ENCODE measurements around the gene PPIC. TPM values are rescaled to one million over a fixed set of nuclear protein-coding genes. Genes with fewer than 3 reads are reported as not detected.

Gene PPIC
- total RNA-seq, 1 donor from 2014 or later = 51.9 TPM

GRCh38 chr5:123007182-123007581, 29.3 kb downstream of the PPIC start:
- Histone ChIP-seq H3K9me3 (ENCODE audit: insufficient read depth, low read depth, low read length) (no peaks in the 10 kb centered on the region), H3K4me2 (ENCODE audit: low read length) (no peak overlapping the region), H3K9ac (ENCODE audit: low read length) (no peak overlapping the region), H4K20me1 (ENCODE audit: insufficient read depth, low read length) (no peaks in the 10 kb centered on the region), H3K36me3 (ENCODE audit: insufficient read depth, low read length) (no peaks in the 10 kb centered on the region), H2AFZ (ENCODE audit: low read depth, low read length) (no peak overlapping the region), H3K27ac (ENCODE audit: low read depth, low read length) (no peak overlapping the region), H3K79me2 (ENCODE audit: insufficient read depth, low read length) (no peaks in the 10 kb centered on the region), H3K4me3 (ENCODE audit: insufficient read depth, low read depth, low read length) (no peak overlapping the region), H3K27me3 (ENCODE audit: insufficient read depth, low read length) (no peaks in the 10 kb centered on the region), H3K4me1 (ENCODE audit: insufficient read depth, low read length) (no peaks in the 10 kb centered on the region)
- no peaks in the 10 kb centered on the region for H3K27me3 Mint-ChIP-seq (ENCODE audit: low read depth, unreplicated experiment)
- peaks cover 14% of the 10 kb centered on the region for H3K36me3 Mint-ChIP-seq (ENCODE audit: low read depth, unreplicated experiment)
- H3K27ac Mint-ChIP-seq (ENCODE audit: unreplicated experiment) = no peak overlapping the region
- TF ChIP-seq CTCF (IDR thresholded peaks at IDR 0.05; ENCODE audit: insufficient read depth, low read depth, low read length) (no peak), EZH2 (IDR thresholded peaks at IDR 0.05; ENCODE audit: insufficient read depth, low read length) (no peak)
- DNase-seq (ENCODE audit: low read depth) (peak; percentile 48), FAIRE-seq (no peak)
- H3K9me3 Mint-ChIP-seq (ENCODE audit: unreplicated experiment) = no peaks in the 10 kb centered on the region
- no peaks in the 10 kb centered on the region for H3K4me1 Mint-ChIP-seq (ENCODE audit: low read depth, unreplicated experiment)
- no peak overlapping the region for H3K4me3 Mint-ChIP-seq (ENCODE audit: unreplicated experiment)

GRCh38 chr5:123001808-123002207, 34.7 kb downstream of the PPIC start:
- no peak overlapping the region for H3K4me3 ChIP-seq (ENCODE audit: insufficient read depth, low read depth, low read length)
- H3K4me3 Mint-ChIP-seq (ENCODE audit: unreplicated experiment) = no peak overlapping the region
- no peak for TF ChIP-seq EZH2 (IDR thresholded peaks at IDR 0.05; ENCODE audit: insufficient read depth, low read length)
- TF ChIP-seq CTCF (IDR thresholded peaks at IDR 0.05; ENCODE audit: insufficient read depth, low read depth, low read length) = no peak
- no peaks in the 10 kb centered on the region for H3K36me3 ChIP-seq (ENCODE audit: insufficient read depth, low read length)
- H3K9me3 ChIP-seq (ENCODE audit: insufficient read depth, low read depth, low read length) = no peaks in the 10 kb centered on the region
- no peaks in the 10 kb centered on the region for H4K20me1 ChIP-seq (ENCODE audit: insufficient read depth, low read length)
- no peak overlapping the region for H3K27ac Mint-ChIP-seq (ENCODE audit: unreplicated experiment)
- H3K9me3 Mint-ChIP-seq (ENCODE audit: unreplicated experiment) = no peaks in the 10 kb centered on the region
- no peaks in the 10 kb centered on the region for H3K4me1 Mint-ChIP-seq (ENCODE audit: low read depth, unreplicated experiment)
- no peak overlapping the region for H2AFZ ChIP-seq (ENCODE audit: low read depth, low read length)
- H3K4me1 ChIP-seq (ENCODE audit: insufficient read depth, low read length) = no peaks in the 10 kb centered on the region
- no peak overlapping the region for H3K4me2 ChIP-seq (ENCODE audit: low read length)
- no peaks in the 10 kb centered on the region for H3K27me3 ChIP-seq (ENCODE audit: insufficient read depth, low read length)
- H3K27ac ChIP-seq (ENCODE audit: low read depth, low read length) = no peak overlapping the region
- no peak overlapping the region for H3K9ac ChIP-seq (ENCODE audit: low read length)
- peaks cover 6% of the 10 kb centered on the region for H3K36me3 Mint-ChIP-seq (ENCODE audit: low read depth, unreplicated experiment)
- H3K27me3 Mint-ChIP-seq (ENCODE audit: low read depth, unreplicated experiment) = no peaks in the 10 kb centered on the region
- DNase-seq (ENCODE audit: low read depth) (no peak), FAIRE-seq (no peak)
- H3K79me2 ChIP-seq (ENCODE audit: insufficient read depth, low read length) = no peaks in the 10 kb centered on the region

- no peak overlapping the region for H3K4me2 ChIP-seq (ENCODE audit: low read length)
- H3K36me3 Mint-ChIP-seq (ENCODE audit: low read depth, unreplicated experiment) = no peaks in the 10 kb centered on the region
Measured at GRCh38 chr5:123000731-123001130, 35.8 kb downstream of the PPIC start.

More at GRCh38 chr5:123000731-123001130, 35.8 kb downstream of the PPIC start:
- Mint-ChIP-seq H3K27me3 (ENCODE audit: low read depth, unreplicated experiment) (no peaks in the 10 kb centered on the region), H3K4me3 (ENCODE audit: unreplicated experiment) (no peak overlapping the region), H3K4me1 (ENCODE audit: low read depth, unreplicated experiment) (no peaks in the 10 kb centered on the region), H3K9me3 (ENCODE audit: unreplicated experiment) (no peaks in the 10 kb centered on the region), H3K27ac (ENCODE audit: unreplicated experiment) (no peak overlapping the region)
- H3K27ac ChIP-seq (ENCODE audit: low read depth, low read length) = no peak overlapping the region
- no peak overlapping the region for H2AFZ ChIP-seq (ENCODE audit: low read depth, low read length)
- FAIRE-seq = no peak
- H3K27me3 ChIP-seq (ENCODE audit: insufficient read depth, low read length) = no peaks in the 10 kb centered on the region
- TF ChIP-seq EZH2 (IDR thresholded peaks at IDR 0.05; ENCODE audit: insufficient read depth, low read length) = no peak
- TF ChIP-seq CTCF (IDR thresholded peaks at IDR 0.05; ENCODE audit: insufficient read depth, low read depth, low read length) = no peak
- no peak overlapping the region for H3K9ac ChIP-seq (ENCODE audit: low read length)
- H3K4me3 ChIP-seq (ENCODE audit: insufficient read depth, low read depth, low read length) = no peak overlapping the region
- H3K36me3 ChIP-seq (ENCODE audit: insufficient read depth, low read length) = no peaks in the 10 kb centered on the region
- DNase-seq (ENCODE audit: low read depth) = no peak
- no peaks in the 10 kb centered on the region for H3K9me3 ChIP-seq (ENCODE audit: insufficient read depth, low read depth, low read length)
- no peaks in the 10 kb centered on the region for H4K20me1 ChIP-seq (ENCODE audit: insufficient read depth, low read length)
- H3K4me1 ChIP-seq (ENCODE audit: insufficient read depth, low read length) = no peaks in the 10 kb centered on the region
- H3K79me2 ChIP-seq (ENCODE audit: insufficient read depth, low read length) = no peaks in the 10 kb centered on the region

Measured in astrocyte (in vitro differentiated cells and primary cell).